ENCODE results near the gene MYO18B. TPM values are rescaled to one million over a fixed set of nuclear protein-coding genes. Genes with fewer than 3 reads are reported as not detected.

The MYO18B gene
- total and polyA plus RNA-seq, 2 of the 4 experiments (the other 2 are of a cell fraction): under 0.01 TPM; not detected in 1

DNA sequence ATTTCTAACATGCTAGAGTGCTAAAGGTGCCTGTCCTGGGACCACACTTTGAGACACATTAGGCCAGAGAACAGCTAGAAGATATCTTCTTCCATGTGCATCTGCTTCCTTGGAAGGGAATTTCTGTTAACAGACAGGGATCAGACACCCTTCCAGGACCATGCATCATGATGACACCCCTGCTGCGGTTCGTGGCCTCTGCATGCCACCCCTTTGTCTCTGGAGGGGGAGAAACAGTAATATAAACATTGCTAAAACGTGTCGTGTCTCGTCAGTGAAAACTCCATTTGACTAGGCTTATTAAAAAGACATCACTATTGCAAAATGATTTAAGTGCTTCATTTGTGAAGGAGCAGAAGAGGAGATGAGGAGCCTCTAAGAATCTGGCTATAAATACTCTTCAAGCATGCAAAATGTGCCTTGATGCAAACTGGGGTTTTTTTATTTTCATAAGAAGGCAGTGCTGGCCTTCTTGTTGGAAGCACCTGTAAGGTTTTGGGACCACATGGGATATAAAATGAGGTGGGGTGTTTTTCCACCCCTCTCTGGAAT lies 141.6 kb downstream of the MYO18B start:
- Histone ChIP-seq H3K9ac (ENCODE audit: low read depth, low read length) (no peak overlapping the region), H3K4me2 (ENCODE audit: low read depth, low read length) (no peak overlapping the region), H3K27ac (ENCODE audit: insufficient read depth, low read length) (no peak overlapping the region), H3K9me1 (ENCODE audit: insufficient read depth, low read length) (no peaks in the 10 kb centered on the region), H4K5ac (ENCODE audit: low read depth, low read length) (no peak overlapping the region), H3K27me3 (ENCODE audit: control insufficient read depth, insufficient read depth, low read length) (no peaks in the 10 kb centered on the region), H3K36me3 (ENCODE audit: control insufficient read depth, insufficient read depth, low read length) (no peaks in the 10 kb centered on the region), H2AK9ac (replicated peaks; ENCODE audit: low read depth, low read length, poor library complexity) (no peak overlapping the region), H3K23ac (ENCODE audit: low read depth, low read length) (no peak overlapping the region), H3K9me3 (ENCODE audit: control insufficient read depth, insufficient read depth, low read length) (peaks cover 7% of the 10 kb centered on the region), H2AK5ac (ENCODE audit: low read depth, low read length) (no peak overlapping the region), H3K18ac (ENCODE audit: low read depth, low read length) (no peak overlapping the region), H2AFZ (replicated peaks; ENCODE audit: low read length, poor library complexity) (no peak overlapping the region), H3K56ac (ENCODE audit: extremely low read depth, insufficient read depth, low read length) (no peak overlapping the region), H3K79me1 (ENCODE audit: low read depth in 1 of 2, low read length in 2 of 2) (no peaks in the 10 kb centered on the region), H2BK5ac (ENCODE audit: low read depth, low read length, poor library complexity, severe bottlenecking) (no peak overlapping the region), H4K91ac (ENCODE audit: insufficient read depth, low read depth, low read length) (no peak overlapping the region), H3K4ac (ENCODE audit: low read depth, low read length) (no peak overlapping the region), H3K14ac (replicated peaks; ENCODE audit: low read depth, low read length) (no peak overlapping the region), H2BK15ac (ENCODE audit: low read depth, low read length) (no peak overlapping the region), H3K4me1 (ENCODE audit: control insufficient read depth, insufficient read depth, low read length) (no peaks in the 10 kb centered on the region), H4K20me1 (ENCODE audit: insufficient read depth, low read length) (no peaks in the 10 kb centered on the region), H3K4me3 (ENCODE audit: insufficient read depth, low read depth, low read length) (no peak overlapping the region), H2BK120ac (ENCODE audit: low read depth, low read length) (no peak overlapping the region), H2BK20ac (ENCODE audit: low read depth, low read length) (no peak overlapping the region), H4K8ac (ENCODE audit: low read depth in 2 of 2, low read length in 2 of 2) (no peak overlapping the region)
- dilution Hi-C loops (cut with HindIII; ENCODE audit: low sequenced_read_pairs, unreplicated experiment): no loop called here
- DNase-seq (no peak), ATAC-seq (ENCODE audit: low read depth) (no peak)
- WGBS, 2 experiments (ENCODE audit: extremely low coverage in 2 of 2, insufficient read length in 1 of 2): no CpG with 5 or more reads among the region's 5 CpGs
- no TSS peak for BruUV-seq (replicated peaks)
- no peak for TF ChIP-seq FOS (IDR thresholded peaks at IDR 0.05; ENCODE audit: low read depth, low read length)
- no peak for TF ChIP-seq SMC3 (IDR thresholded peaks at IDR 0.05; ENCODE audit: low read depth, low read length)
- no peak for TF ChIP-seq MAFK (IDR thresholded peaks at IDR 0.05; ENCODE audit: low read depth, low read length)
- TF ChIP-seq POLR2A (IDR thresholded peaks at IDR 0.05; ENCODE audit: low read depth, low read length): no peak
- TF ChIP-seq RCOR1 (IDR thresholded peaks at IDR 0.05; ENCODE audit: insufficient replicate concordance, low read length): no peak
- POLR2A ChIA-PET (ENCODE audit: unreplicated experiment): no interaction called here
- CTCF ChIA-PET: no interaction called here
- in situ Hi-C loops (cut with MboI; ENCODE audit: low sequenced_read_pairs): no loop called here
- intact Hi-C loops (cut with micrococcal nuclease): no loop called here
